Measurements from ENCODE around the gene LRRN1.

LRRN1 gene

DNA sequence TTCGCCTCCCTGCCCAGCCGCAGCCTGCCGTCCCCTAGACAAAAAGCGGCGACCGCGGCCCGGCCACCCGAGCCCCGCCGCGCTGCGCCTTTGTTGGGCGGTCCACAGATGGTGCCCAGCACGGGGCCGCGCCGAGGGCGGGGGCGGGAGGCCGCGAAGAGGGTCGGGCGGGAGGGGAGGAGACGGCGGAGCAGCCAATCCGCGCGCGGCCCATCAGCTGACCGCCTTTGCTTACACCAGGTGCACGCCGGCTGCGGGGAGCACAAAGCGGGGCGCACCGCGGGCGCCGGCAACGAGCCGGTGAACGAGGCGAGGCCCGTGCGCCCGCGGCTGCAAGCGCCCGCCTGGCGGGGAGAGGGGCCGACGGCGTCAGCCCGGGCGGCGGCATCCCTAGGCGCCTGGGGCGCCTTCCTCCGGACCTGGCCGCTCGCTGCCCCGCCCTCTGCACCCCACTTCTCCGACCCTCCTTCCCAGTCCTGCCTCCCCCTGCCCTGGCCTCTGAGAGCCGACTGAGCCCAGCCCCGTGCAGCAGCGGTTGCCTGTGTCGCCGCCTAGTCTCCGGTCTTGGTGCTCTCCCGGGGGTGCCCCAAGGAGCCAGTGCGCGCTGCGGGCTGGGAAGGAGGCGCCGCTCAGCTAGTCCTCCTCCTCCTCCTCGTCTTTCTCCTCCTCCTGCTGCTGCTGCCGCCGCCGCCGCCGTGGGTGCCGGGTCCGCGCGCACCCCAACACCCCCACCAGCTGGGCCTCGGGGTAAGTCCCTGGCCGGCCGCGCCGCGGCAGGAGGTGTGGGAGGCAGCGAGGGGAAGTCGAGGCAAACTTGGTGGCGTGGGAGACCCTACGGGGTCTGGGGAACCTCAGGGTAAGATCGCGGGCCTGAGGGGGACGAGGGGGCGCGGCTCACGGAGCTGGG, at the start of gene LRRN1:
Gene LRRN1 (plus strand): TSS at position 259 of the 907 bp plus-strand sequence. CDS start 45,211 bp downstream, outside the sequence.
- DNase-seq (ENCODE audit: low spot score): no peak

DNA sequence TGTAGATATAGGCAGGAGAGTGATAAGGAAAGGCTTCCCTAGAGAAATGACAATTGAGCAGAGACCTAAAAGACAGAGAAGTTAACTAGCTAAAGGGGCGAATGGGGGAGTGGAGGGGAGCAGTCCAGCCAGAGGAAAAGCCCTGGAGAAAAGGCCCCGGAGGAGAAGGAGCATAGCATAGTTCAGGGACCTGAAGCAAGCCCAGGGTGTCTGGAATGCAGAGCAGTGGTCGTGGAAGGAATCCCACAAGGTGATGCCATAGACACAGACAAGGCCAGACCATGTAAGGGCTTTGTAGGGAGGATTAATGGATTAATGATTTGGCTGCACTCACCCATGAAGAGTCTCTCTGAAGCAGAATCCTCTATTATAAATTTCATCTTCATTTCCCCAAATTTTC, 45.8 kb upstream of the LRRN1 start:
- no peak for DNase-seq (ENCODE audit: low spot score)

DNA sequence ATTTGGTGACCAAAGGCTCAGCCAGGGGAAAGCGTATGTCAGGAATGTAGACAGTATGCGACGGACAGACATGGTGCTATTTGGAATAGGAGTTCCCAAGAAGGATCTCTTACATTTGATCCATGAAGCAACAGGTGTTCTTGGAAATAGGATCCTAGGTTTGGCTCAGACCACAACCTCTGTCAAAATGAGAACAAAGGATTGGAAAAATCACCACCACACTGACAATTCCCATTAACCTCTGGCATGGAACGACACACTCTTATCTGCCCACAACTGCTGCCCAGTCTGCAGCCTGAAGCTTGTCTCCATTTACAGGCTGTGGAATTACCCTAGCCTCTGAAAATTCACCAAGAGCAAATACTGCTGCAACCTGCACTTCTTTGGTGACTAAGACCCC, 33.6 kb upstream of the LRRN1 start:
- DNase-seq (ENCODE audit: low spot score): no peak

DNA sequence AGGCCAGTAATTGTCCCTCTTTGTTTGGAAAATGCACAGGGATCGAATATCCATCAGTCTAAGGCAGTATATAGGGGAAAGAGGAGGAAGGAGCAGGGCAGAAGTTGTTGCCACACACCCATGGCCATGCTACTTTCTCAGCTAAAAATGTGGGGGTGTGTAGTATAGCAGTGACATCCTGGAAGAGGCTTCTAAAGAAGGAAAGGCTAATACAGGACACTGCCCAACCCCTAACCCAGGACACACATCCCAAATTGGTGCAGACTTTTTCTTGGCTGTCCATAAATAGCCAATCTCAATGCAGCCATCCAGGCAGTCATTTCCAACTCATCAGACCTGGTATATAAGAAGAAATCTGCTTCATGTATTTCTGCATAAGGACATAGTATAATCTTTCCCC, 33.1 kb upstream of the LRRN1 start:
- no peak for DNase-seq (ENCODE audit: low spot score)

DNA sequence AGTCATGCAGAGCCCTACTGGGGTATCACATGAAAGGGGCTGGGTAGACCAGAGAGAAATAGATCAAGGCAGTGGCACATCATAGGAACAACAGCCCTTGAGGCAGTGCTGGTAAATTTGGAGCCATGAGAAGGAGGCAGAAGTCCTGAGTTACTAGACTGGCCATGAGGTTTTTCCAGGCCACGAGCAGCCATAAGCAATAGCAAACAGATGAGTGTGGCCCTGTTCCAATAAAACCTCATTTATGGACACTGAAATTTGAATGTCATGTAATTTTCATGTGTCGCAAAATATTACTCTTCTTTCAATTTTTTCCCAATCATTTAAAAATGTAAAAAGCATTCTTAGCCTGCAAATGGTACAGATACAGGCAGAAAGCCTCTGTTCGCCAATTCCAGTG, 28.1 kb upstream of the LRRN1 start:
- DNase-seq (ENCODE audit: low spot score): no peak

DNA sequence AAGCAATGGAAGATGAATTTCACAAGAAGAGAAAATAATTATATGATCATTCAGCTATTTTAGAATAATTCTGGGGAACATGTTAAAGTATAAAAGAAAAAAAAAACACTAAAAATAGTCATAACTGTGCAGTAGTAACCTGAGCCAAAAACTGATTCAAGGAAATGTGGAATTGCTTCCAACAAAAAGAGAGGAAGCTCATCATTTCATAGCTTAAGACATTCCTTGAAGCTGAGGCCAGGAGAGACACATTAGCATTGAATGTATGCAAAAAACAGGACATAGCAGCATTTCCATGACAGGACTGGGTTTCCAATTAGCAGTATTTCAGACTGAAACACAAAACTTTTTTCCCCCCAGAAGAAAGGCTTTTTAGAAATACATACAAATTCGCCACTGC, 27.7 kb upstream of the LRRN1 start:
- DNase-seq (ENCODE audit: low spot score): no peak

DNA sequence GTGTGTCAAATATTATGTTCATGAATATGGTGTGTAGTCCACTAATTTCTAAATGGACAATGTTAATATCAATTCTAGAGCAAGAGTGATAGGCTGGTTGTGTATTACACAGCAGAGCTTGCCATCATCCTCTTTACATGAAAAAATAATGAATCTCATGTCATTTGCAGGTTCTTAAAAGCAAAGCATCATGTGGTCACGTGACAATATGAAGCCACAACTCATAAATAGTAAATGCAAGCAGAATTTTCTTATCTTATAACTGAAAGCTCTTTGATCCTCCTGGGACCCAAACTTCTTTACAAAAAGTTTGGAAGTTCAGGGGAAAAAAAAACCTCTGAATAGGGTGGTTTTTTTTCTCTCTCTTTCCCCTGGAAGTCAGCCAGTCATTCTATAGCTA, 26.9 kb upstream of the LRRN1 start:
- no peak for DNase-seq (ENCODE audit: low spot score)

DNA sequence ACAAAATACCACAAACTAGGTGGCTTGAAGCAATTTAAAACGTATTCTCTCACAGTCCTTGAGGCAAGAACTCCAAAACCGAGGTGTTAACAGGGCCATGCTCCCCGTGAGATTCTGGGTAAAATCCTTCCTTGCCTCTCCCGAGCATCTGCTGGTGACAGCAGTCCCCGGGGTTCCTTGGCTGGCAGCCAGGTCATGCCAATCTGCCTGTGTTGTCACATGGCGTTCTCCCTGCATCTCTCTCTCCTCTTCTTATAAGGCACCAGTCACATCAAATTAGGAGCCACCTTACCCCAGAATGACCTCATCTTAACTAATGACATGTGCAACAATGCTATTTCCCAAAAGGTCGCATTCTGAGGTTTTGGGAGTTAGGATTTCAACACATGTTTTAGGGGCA, 26.3 kb upstream of the LRRN1 start:
- no peak for DNase-seq (ENCODE audit: low spot score)

DNA sequence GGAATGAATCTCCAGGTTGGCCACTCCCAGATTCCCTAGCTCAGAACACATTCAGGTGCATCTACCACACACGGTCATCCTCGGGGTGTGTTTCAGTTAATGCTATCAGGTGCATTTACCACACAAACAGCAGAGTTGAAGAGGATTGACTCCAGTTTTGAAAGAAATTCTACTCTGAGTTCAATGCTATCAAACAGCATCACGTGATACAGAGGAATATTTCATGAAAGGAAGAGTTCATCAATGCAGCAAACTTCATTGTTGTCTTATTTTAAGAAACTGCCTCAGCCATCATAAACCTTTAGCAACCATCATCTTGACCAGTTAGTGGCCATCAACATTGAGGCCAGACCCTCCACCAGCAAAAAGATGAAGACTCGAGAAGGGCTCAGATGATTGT, 22.6 kb upstream of the LRRN1 start:
- DNase-seq (ENCODE audit: low spot score): no peak

DNA sequence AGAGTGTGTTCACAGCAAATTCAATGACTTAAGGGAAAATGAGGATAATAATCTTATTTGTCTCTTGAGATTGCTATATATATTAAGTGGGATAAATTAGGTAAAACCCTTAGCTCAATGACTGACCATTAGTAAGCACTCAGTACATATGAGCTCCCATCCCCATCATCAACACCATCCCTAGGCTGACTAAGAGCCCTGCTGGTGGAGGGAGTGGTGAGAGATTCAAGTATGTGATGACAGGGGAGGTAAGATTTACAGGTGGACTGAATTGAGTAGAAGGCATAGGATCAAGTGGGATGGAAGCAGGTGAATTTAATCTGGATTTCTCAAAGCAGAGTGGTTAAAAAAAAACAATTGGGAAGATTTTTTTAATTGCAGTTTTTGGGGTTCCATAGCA, 21.0 kb upstream of the LRRN1 start:
- no peak for DNase-seq (ENCODE audit: low spot score)

DNA sequence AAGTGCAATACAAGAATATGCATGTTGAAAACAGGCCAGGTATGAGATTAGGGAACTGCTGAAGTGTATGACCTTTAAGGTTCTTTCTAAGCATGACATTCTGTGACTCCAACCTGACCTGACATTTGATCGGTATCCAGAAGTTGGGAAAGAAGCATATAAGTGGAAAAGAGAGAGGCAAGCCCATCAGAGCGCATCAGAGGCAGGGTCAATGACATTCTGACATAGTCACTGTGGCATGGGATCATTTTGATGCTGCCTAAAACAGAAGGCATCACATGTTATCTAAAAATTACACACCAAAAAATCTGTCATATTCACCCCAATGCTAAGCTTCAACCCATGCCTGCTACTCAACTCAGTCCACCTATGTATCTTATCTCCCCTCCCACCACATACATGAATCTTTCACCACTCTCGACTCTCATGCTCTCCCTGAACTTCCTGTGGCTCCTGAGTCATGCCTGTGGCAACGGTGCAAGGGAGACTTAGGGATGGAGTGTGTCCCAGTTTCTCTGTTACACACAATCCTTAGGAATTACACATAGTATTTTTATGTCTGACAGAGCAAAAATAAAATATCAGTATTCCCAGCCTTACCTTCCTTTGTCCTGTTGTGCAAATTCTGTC, 20.5 kb upstream of the LRRN1 start:
- no peak for DNase-seq (ENCODE audit: low spot score)

DNA sequence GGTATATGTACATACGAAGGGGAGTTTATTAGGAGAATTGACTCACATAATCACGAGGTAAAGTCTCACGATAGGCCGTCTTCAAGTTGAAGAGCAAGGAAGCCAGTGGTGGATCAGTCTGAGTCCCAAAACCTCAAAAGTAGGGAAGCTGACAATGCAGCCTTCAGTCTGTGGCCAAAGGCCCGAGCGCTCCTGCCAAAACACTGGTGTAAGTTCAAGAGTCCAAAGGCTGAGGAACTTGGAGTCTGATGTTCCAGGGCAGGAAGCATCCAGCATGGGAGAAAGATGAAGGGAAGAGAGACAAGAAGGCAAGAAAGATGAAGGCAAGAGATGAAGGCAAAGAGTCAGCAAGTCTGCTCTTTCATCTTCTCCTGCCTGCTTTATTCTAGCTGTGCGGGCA, 16.8 kb upstream of the LRRN1 start:
- no peak for DNase-seq (ENCODE audit: low spot score)

DNA sequence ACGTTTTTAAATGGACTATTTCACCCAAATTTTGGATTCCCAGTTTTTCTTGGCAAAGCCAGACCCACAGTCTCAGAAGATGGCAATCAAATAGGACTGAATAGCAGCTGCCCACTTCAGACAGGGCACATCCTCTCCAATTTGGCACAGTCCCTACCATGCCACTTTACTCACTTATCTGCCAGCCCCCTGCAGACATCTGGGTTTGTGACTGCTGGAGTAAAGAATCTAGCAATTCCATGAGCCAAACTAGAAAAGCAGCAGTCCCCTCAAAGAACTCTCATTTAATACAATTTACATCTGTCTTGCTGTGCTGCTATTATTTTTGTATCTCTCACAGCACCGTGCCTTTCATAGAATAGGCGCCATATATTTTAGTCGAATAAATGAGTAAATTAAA, 16.0 kb upstream of the LRRN1 start:
- no peak for DNase-seq (ENCODE audit: low spot score)

DNA sequence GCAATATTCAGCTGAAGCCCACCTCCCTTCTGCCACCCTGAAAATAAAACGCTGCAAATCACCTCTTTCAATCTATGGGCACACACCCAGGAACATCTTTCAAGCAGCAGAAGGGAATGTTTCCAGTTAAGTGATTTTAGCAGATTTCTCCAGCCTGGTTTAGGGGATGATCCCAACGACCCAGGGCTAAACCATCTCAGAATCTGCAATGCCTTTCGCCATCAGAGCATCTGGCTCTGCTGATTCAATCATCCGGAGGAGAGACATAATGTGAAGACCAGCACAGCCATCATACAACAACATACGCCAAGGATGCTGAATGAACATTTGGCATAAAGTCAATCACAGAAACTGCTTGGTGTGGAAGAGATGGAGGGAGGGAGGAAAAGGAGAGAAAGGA, 15.5 kb upstream of the LRRN1 start:
- DNase-seq (ENCODE audit: low spot score): no peak

DNA sequence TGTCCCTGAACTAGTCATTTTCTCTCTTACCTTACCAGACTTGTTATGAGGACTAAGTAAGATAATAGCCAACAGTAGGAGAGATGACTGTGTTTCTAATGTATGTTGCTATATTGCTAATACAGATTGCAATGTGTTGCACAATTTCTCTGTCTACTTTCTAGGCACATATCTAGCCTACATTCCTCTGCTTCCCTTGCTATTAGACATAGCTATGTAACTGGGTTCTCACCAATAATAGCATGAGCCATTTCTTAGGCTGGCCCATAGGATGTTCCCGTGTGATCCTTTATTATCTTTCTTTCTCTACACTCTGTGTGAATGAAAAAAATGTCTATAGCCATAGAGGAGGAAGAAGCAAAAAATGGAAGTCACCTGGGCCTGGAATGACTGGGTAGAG, 6.8 kb upstream of the LRRN1 start:
- no peak for DNase-seq (ENCODE audit: low spot score)

DNA sequence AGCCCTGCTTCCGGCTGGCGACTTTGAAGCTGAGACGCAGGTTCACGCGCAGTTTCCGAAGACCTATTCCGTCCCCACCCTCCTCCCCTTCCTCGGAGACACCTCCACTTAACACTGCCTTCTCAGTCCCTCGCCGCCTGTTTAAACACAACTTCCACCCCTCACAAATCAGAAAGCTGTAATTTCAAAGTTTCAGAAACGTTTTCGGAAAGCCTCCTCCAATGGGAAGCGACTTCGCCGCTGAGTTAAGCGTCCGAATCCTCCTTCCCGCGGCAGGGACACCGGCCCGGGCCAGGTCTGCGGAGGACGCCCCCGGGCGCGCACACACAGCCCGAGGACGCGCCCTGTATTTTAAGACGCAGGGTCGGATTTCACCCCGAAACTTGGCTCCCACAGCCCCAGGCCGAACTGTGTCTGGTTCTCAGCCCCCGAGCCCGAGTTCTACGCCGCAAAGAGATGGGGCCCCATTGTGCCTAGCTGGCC, 559 bp upstream of the LRRN1 start:
- DNase-seq (ENCODE audit: low spot score): no peak

DNA sequence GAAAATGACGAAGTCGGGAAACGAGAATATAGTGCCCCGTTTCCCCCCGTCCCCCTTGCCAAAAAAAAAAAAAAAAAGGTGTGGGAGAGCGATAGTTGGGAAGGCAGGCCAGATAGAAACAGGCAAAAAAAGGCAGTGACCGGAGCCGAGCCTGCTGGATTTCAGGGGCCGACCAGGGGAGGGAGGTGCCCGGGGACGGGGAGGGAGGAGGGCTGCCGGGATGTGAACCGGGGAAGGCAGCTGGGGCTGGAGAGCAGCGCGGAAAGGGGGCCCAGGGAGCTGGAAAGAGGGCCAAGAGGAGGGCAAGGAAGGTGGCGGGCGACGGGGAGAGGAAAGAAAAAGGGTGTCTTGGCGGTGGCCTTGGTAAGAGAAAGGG, 837 bp downstream of the LRRN1 start:
- no peak for DNase-seq (ENCODE audit: low spot score)

DNA sequence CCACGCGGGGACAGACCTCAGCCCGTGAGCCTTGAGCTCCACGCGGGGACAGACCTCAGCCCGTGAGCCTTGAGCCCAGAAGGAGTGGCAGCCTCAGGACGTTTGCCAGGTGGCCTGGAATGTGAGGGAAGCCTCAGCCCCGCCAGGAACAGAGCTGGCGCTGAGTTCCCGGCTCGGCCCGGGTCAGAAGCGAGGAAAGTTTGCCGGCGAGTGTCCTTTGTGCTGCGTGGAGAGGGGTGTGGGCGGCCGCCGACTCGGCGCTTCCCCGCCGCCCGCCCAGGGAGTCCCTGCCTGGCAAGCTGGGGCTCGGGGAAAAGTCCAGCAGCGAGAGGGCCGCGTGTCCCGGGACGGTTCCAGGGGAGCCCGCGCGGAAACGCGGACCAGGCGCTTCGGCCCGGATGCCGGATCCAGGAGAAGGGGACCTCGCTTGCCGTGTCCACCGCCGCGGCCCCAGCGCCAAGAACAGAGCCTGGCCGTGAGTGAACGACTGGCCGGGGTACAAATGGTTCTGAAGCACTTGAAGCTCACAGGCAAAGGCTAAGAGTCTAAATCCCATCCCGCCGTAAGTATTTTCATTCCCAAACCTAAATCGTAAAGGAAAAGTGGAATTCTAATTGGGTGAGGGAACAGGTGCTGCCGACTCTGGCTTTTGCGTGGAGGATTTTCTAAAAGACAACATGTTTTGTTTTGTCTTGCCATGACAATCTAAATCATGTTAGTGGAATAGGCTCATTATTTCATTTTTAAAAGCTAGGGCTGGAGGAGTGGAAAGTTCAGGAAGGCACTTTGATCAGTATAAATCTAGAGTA, 1.7 kb downstream of the LRRN1 start:
- DNase-seq (ENCODE audit: low spot score): no peak

DNA sequence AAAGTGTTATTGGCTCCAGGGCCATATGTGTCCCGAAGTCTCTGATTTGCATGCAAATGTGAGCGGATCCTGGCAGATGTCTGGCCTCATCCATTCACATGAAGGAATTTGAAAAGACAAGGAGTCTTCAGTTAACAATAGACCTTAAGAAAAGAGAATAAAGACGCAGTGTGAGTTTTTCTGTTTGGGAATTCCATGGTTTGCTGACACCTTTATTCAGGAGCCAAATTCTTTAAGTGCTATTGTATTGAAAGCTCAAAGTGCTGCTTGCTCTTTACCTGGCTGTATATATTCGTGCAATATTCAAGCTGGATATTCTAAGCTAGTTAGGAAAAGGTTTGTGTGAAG, 2.2 kb downstream of the LRRN1 start:
- DNase-seq (ENCODE audit: low spot score): no peak

DNA sequence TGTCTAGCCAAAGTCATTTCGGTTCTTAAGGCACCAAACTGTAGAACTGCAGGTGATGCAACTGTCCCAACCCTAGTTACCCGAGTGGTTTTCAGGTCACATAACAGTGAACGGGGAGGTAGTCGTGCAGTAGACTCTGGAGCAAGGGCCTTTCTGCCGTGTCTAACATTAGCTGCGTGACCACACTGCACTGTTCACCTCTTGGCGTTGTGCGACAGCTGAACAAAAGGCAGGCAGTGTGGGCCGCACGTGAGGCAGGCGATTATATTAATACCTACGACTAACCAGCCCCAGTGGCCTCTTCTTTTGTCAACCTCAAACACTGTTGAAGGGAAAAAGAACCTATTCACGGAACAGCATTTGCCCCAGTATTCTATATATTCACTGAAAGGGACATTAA, 2.8 kb downstream of the LRRN1 start:
- DNase-seq (ENCODE audit: low spot score): no peak

DNA sequence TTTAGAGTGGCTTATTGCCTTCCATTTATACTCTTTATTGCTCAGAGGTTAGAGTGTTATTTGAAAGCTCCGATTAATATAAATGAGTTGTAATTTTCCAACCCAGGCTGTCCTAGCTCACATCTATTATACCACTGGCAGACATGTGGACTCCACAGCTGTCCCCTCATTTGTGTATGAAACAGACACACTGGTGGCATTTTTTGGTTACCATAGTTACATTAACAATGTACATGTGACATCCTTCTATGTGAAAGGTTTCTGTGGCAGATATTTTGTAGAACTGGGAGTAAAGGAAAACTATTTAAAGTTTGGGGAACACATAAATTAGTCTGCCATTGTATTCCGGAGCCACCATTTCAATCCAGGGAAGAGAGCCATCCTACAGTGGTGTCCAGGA, 5.3 kb downstream of the LRRN1 start:
- no peak for DNase-seq (ENCODE audit: low spot score)

DNA sequence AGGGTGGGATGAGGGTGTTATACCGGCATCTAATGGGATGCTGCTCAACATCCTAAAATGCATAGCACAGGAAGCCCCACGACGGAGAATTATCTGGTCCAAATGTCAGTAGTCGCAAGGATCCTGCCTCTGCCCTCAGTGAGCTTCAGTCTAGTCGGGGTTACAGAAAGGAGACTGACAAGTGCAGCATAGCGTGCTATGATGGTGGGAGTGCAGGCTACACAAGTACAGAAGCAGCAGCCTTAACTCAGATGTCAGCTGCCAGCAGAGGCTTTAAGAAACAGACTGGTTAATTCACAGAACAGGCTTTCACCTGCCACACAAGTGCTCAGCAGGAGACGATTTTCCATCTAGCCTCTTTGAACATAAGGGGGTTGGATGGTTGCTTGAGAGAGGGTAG, 6.9 kb downstream of the LRRN1 start:
- no peak for DNase-seq (ENCODE audit: low spot score)

DNA sequence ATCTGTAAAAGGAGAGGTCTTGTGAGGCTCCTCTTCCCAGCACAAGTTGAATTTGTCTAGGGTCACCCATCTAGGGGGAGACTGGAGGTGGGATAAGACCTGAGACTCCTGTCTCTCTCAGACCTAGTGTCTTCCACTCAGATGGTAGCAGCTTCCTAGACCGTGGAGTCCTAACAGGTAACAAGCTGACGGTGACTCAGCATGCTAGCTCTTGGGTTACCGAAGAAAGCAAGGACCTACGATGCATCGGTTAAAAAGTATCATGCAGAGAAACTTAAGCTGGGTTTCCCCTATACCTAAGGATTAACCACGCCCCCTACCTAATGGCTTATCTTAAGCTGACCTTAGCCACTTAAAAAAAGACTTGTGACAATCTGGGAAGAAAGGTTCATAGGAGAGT, 7.6 kb downstream of the LRRN1 start:
- no peak for DNase-seq (ENCODE audit: low spot score)

All from LoVo (cell line).